Peyer's patch (tissue), 4 donors: ENCODE measurements around the gene RBM20.
"Not testable (repeated sequence)": the region's sequence is repeated elsewhere in the genome, so short reads cannot be mapped to it uniquely, and the experiment has no call there.

ENCODE experiments used
- CTCF ChIP-seq, 6 experiments: fragments of 450-650 bp in 4 of 6; fragments of 200-600 bp in 2 of 6; sonication (generic) in 1 of 6; IDR thresholded peaks; one replicate each; pipeline ENCODE4 v1.5.1; 2017 to 2019; ENCODE audit warnings: antibody characterized with exemption in 6 of 6, mild to moderate bottlenecking in 3 of 6, moderate library complexity in 1 of 6
- POLR2A ChIP-seq, 2 donors: fragments of 450-650 bp; IDR thresholded peaks; one replicate each; pipeline ENCODE4 v1.5.1; 2017; ENCODE audit warnings: antibody characterized with exemption in 2 of 2, mild to moderate bottlenecking in 2 of 2, moderate library complexity in 2 of 2

GRCh38 chr10:110623316-110623715 is 20.8 kb upstream of the RBM20 start:
- not testable (repeated sequence) for TF ChIP-seq CTCF, POLR2A (IDR thresholded peaks at IDR 0.05)
